Right lobe of liver (tissue), 6 donors: ENCODE data around the gene GALNT3. TPM values are rescaled to one million over a fixed set of nuclear protein-coding genes. Genes with fewer than 3 reads are reported as not detected.

Experiments
- ATAC-seq, 4 donors: fragments of 200-7000 bp; cut with Tn5 transposase; one replicate each; pipeline ENCODE4 v1.9.1; 2020; ENCODE audit warnings: mild to moderate bottlenecking in 4 of 4, moderate library complexity in 4 of 4
- DNase-seq, 3 donors: peaks; one replicate each; pipeline ENCODE4 v3.0.0-alpha.2; 2020
- H3K27ac ChIP-seq, 3 donors: fragments of 200-600 bp; one replicate each; pipeline ENCODE4 v1.8.0; 2022
- H3K27me3 ChIP-seq, 2 donors: fragments of 200-600 bp; one replicate each; pipeline ENCODE4 v1.8.0; 2022
- H3K36me3 ChIP-seq, 4 donors: fragments of 200-600 bp; sonication (generic) in 1 of 4; one replicate each; pipeline versions ENCODE4 v1.5.1 to v1.8.0; 2017 to 2022; ENCODE audit warnings: control low read depth in 1 of 4
- H3K4me1 ChIP-seq, 4 donors: fragments of 200-600 bp; sonication (generic) in 1 of 4; one replicate each; pipeline versions ENCODE4 v1.5.1 to v1.8.0; 2017 to 2022; ENCODE audit warnings: control low read depth in 1 of 4
- H3K4me3 ChIP-seq, 3 donors: fragments of 200-600 bp; one replicate each; pipeline ENCODE4 v1.8.0; 2022
- H3K9me3 ChIP-seq, 4 donors: fragments of 200-600 bp; sonication (generic) in 1 of 4; one replicate each; pipeline versions ENCODE4 v1.5.1 to v1.8.0; 2017 to 2022; ENCODE audit warnings: control low read depth in 1 of 4
- CTCF ChIP-seq, 4 donors: fragments of 200-600 bp in 3 of 4; fragments of 450-650 bp in 1 of 4; IDR thresholded peaks; one replicate each; pipeline versions ENCODE4 v1.5.1 to v1.8.0; 2016 to 2022; ENCODE audit warnings: antibody characterized with exemption in 4 of 4, mild to moderate bottlenecking in 2 of 4
- POLR2A ChIP-seq: fragments of 450-650 bp; IDR thresholded peaks from one replicate; pipeline ENCODE4 v1.6.1; 2017; ENCODE audit warnings: antibody characterized with exemption, mild to moderate bottlenecking
- WGBS: methylation state at CpG from one replicate; pipeline ENCODE4 v1.1.6; 2018; ENCODE audit warnings: low coverage, low lambda C conversion rate; ENCODE audit not compliant: insufficient coverage; ENCODE audit errors: missing lambda C conversion rate; 5-methylcytosine and 5-hydroxymethylcytosine counted together
- intact Hi-C, 2 donors: fragments of 100-400 bp; cut with DNase I; formaldehyde crosslinking; loops; one replicate each; pipeline versions ENCODE4 v1.11.2 to v1.14.1; 2022
- total RNA-seq, 6 experiments: library from RNA; depleted of rRNA in 2 of 6; stranded (reverse); fragments of >200 nt in 2 of 6; fragmentation: NEBNext Ultra II Directional in 3 of 6; extraction: Animal tissue kit (Norgen Biotek cat#: 25700) in 3 of 6; gene quantifications; one replicate each; pipeline versions ENCODE4 v1.1.0 to v1.2.4, GENCODE V29; 2016 to 2023
- donor health status: DM: no; HTN: yes; CAD: no.
- donor health status: DM: no; HTN: no; CAD: no.
- donor health status: DM: no; HTN: no; CAD: no.
- donor health status: DM: no; HTN: yes; CAD: no.
- donor health status: DM: no; HTN: yes; CAD: no.

GALNT3 gene
- total RNA-seq, 6 experiments from 2014 or later, result 0.31 to 1.6 (median 0.80) TPM

GRCh38 chr2:165762723-165763122, 31.3 kb downstream of the GALNT3 start:
- Histone ChIP-seq H3K36me3 (no peaks in the 10 kb centered on the region), H3K4me1 (peaks cover 0 to 15% (median 0%) of the 10 kb centered on the region in 4 donors), H3K9me3 (no peaks in the 10 kb centered on the region), H3K27me3 (no peaks in the 10 kb centered on the region), H3K27ac (no peak overlapping the region), H3K4me3 (no peak overlapping the region)
- 87% methylated on average over 3 of the region's 4 CpGs for WGBS
- no peak for DNase-seq
- ATAC-seq, result no peak
- intact Hi-C loops, result no loop called here
- TF ChIP-seq POLR2A, result no peak
- no peak for TF ChIP-seq CTCF (IDR thresholded peaks at IDR 0.05)

- no peaks in the 10 kb centered on the region for H3K36me3 ChIP-seq
- intact Hi-C loops, result no loop called here
- H3K27ac ChIP-seq, result no peak overlapping the region
- no peaks in the 10 kb centered on the region for H3K4me1 ChIP-seq
- no peak overlapping the region for H3K4me3 ChIP-seq
- WGBS, result 67% methylated on average over 4 of the region's 4 CpGs
- no peak for ATAC-seq
- H3K9me3 ChIP-seq, result no peaks in the 10 kb centered on the region
- no peaks in the 10 kb centered on the region for H3K27me3 ChIP-seq
- TF ChIP-seq CTCF (IDR thresholded peaks at IDR 0.05), result no peak
- no peak for DNase-seq
Measured at GRCh38 chr2:165757906-165758675, 36.0 kb downstream of the GALNT3 start.

GRCh38 chr2:165746501-165746900, 47.5 kb downstream of the GALNT3 start:
- no peak for ATAC-seq
- DNase-seq, result no peak
- H3K27ac ChIP-seq, result no peak overlapping the region
- H3K4me3 ChIP-seq, result no peak overlapping the region
- H3K9me3 ChIP-seq, result no peaks in the 10 kb centered on the region
- no peaks in the 10 kb centered on the region for H3K36me3 ChIP-seq
- TF ChIP-seq CTCF (IDR thresholded peaks at IDR 0.05), result no peak
- TF ChIP-seq POLR2A, result no peak
- no peaks in the 10 kb centered on the region for H3K27me3 ChIP-seq
- intact Hi-C loops, result no loop called here
- no peaks in the 10 kb centered on the region for H3K4me1 ChIP-seq
- 91% methylated on average over 8 of the region's 8 CpGs for WGBS

GRCh38 chr2:165745916-165746315, 48.1 kb downstream of the GALNT3 start:
- H3K4me3 ChIP-seq, result no peak overlapping the region
- 50% methylated on average over 1 of the region's 2 CpGs for WGBS
- TF ChIP-seq POLR2A (no peak), CTCF (IDR thresholded peaks at IDR 0.05) (no peak)
- H3K4me1 ChIP-seq, result no peaks in the 10 kb centered on the region
- H3K36me3 ChIP-seq, result no peaks in the 10 kb centered on the region
- no peaks in the 10 kb centered on the region for H3K9me3 ChIP-seq
- no peak for DNase-seq
- no peak overlapping the region for H3K27ac ChIP-seq
- peak in 1 of 4 donors; percentile 51 for ATAC-seq
- no peaks in the 10 kb centered on the region for H3K27me3 ChIP-seq
- intact Hi-C loops, result no loop called here
